ENCODE results near the gene KRT71.

The KRT71 gene

DNA sequence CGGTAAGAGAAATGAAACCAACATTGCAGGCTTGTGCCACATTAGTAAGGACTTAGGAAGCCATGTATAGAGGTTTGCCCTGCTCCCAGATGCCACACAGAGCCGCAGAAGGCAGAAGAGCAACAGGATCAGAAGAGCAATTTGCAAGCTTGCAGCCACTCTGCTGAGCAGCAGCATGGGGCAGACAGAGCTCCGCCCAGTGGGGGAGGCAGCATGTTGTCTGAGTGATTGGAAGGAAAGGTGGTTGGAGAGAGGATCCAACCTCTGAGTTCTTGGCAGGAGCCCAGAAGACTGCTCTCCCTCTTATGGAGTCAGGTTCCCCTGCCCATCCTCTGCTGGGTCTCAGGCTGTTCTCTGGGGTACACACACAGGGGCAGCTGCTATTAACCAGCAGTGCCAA, 57.6 kb downstream of the KRT71 start:
- no peak for DNase-seq

DNA sequence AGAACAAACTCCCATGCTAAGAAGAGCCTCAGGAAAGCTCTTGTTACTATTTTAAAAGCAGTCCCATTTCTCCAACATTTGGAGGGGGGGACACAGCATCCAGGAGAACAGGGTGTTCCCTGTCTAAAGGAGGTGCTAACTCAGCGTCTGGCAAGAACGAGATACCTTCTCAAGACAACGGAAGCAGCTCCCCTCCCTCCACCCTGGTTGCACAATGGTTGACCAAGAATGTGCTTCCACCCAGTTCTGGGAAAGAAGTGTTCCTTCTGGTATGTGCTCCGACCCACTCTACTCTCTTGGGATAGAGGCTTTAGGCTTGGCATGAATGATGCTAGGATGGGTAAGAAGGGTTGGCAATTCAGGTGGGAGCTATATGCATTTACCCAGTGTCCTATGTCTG, 58.4 kb downstream of the KRT71 start:
- DNase-seq: no peak

DNA sequence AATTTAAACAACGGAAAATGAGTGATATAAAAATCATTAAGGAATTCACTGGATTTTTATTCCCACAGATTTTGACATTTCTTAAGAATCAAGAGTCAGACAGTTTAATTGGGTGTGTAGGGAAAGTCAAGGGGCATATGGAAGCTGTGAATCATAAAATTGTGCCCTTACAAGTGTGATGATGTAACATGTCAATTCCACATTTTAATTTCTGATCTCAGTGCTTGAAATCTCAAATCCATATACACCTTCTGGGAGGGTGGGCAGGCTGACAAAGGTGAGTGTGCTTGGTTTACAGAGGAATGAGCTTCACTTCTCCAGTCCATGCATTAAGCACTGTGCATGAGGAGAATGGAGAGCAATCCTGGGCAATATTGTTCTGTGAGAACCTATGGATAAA, 58.8 kb downstream of the KRT71 start:
- DNase-seq: no peak

Data from NCI-H1930 (cell line).